Lower lobe of right lung (tissue), 2 donors: ENCODE results near the gene AKAP12. TPM values are rescaled to one million over a fixed set of nuclear protein-coding genes. Genes with fewer than 3 reads are reported as not detected.

Experiments
- ATAC-seq, 2 donors: fragments of 200-7000 bp; cut with Tn5 transposase; one replicate each; pipeline ENCODE4 v1.9.1; 2020 to 2022; ENCODE audit warnings: mild to moderate bottlenecking in 2 of 2, moderate library complexity in 2 of 2
- DNase-seq: peaks from one replicate; pipeline ENCODE4 v3.0.0-alpha.2; 2020
- H3K27ac ChIP-seq: fragments of 200-600 bp; one replicate; pipeline ENCODE4 v1.8.0; 2022
- H3K27me3 ChIP-seq: fragments of 200-600 bp; one replicate; pipeline ENCODE4 v1.8.0; 2022; ENCODE audit warnings: low read depth
- H3K36me3 ChIP-seq: fragments of 200-600 bp; one replicate; pipeline ENCODE4 v1.8.0; 2022; ENCODE audit warnings: mild to moderate bottlenecking
- H3K4me1 ChIP-seq: fragments of 200-600 bp; one replicate; pipeline ENCODE4 v1.8.0; 2022
- H3K4me3 ChIP-seq: fragments of 200-600 bp; one replicate; pipeline ENCODE4 v1.8.0; 2022; ENCODE audit warnings: mild to moderate bottlenecking
- H3K9me3 ChIP-seq: fragments of 200-600 bp; one replicate; pipeline ENCODE4 v1.8.0; 2022
- CTCF ChIP-seq: fragments of 200-600 bp; IDR thresholded peaks from one replicate; pipeline ENCODE4 v1.8.0; 2022; ENCODE audit warnings: antibody characterized with exemption, mild to moderate bottlenecking
- intact Hi-C: fragments of 100-400 bp; cut with DNase I; formaldehyde crosslinking; loops from one replicate; pipeline ENCODE4 v1.11.0; 2022
- total RNA-seq: library from RNA; stranded (reverse); fragmentation: NEBNext Ultra II Directional; extraction: Animal tissue kit (Norgen Biotek cat#: 25700); gene quantifications from one replicate; pipeline ENCODE4 v1.2.1, GENCODE V29; 2021
- donor health status: DM: no; HTN: yes; CAD: no; lungs with severe emphysema.

AKAP12 gene
- total RNA-seq, 1 donor from 2014 or later = 38.8 TPM

- Histone ChIP-seq H3K4me1 (peaks cover 21% of the 10 kb centered on the region), H3K36me3 (no peaks in the 10 kb centered on the region), H3K4me3 (no peak overlapping the region), H3K27ac (peak overlapping the region; percentile 6), H3K9me3 (no peaks in the 10 kb centered on the region), H3K27me3 (no peaks in the 10 kb centered on the region)
- ATAC-seq = no peak
- TF ChIP-seq CTCF = no peak
- intact Hi-C loops = no loop called here
- DNase-seq = no peak
Measured at GRCh38 chr6:151255811-151256210, 16.0 kb downstream of the AKAP12 start.

- intact Hi-C loops = no loop called here
- DNase-seq (no peak), ATAC-seq (no peak)
- Histone ChIP-seq H3K36me3 (no peaks in the 10 kb centered on the region), H3K4me3 (no peak overlapping the region), H3K27ac (no peak overlapping the region), H3K4me1 (peaks cover 21% of the 10 kb centered on the region), H3K27me3 (no peaks in the 10 kb centered on the region), H3K9me3 (no peaks in the 10 kb centered on the region)
- no peak for TF ChIP-seq CTCF
Measured at GRCh38 chr6:151257985-151258445, 18.2 kb downstream of the AKAP12 start.

- H3K4me1 ChIP-seq = peaks cover 12% of the 10 kb centered on the region
- no peak for TF ChIP-seq CTCF
- H3K4me3 ChIP-seq = no peak overlapping the region
- no peak for ATAC-seq
- no peaks in the 10 kb centered on the region for H3K27me3 ChIP-seq
- no peak for DNase-seq
- intact Hi-C loops = no loop called here
- no peaks in the 10 kb centered on the region for H3K9me3 ChIP-seq
- H3K27ac ChIP-seq = no peak overlapping the region
- no peaks in the 10 kb centered on the region for H3K36me3 ChIP-seq
Measured at GRCh38 chr6:151260205-151260604, 20.4 kb downstream of the AKAP12 start.

- H3K4me3 ChIP-seq = no peak overlapping the region
- intact Hi-C loops = no loop called here
- H3K4me1 ChIP-seq = no peaks in the 10 kb centered on the region
- DNase-seq = no peak
- no peaks in the 10 kb centered on the region for H3K9me3 ChIP-seq
- no peaks in the 10 kb centered on the region for H3K27me3 ChIP-seq
- ATAC-seq = no peak
- no peak for TF ChIP-seq CTCF
- no peak overlapping the region for H3K27ac ChIP-seq
- H3K36me3 ChIP-seq = no peaks in the 10 kb centered on the region
Measured at GRCh38 chr6:151263035-151263434, 23.3 kb downstream of the AKAP12 start.

DNA sequence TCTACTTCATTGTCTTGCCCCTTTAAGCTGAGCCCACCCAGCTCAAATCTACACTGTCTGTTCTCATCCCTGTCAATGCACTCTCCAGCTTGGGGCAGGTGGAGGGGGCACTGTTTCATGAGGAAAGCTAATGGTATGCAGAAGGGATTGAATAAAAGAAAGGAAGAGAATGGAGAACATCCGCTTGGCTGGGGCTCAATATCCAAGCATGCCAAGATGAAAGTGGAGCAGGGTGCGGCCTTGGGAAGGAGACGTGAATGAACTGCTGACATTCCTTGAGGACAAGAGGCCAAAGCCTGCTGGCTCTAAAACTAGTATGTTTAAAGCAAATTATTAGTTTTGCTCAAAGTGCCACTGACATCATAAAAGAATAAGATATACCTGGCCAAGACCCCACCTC, 24.2 kb downstream of the AKAP12 start:
- ATAC-seq (peak; percentile 62 to 64), DNase-seq (no peak)
- no peaks in the 10 kb centered on the region for H3K27me3 ChIP-seq
- H3K36me3 ChIP-seq = no peaks in the 10 kb centered on the region
- H3K9me3 ChIP-seq = no peaks in the 10 kb centered on the region
- intact Hi-C loops = no loop called here
- no peak for TF ChIP-seq CTCF
- no peak overlapping the region for H3K4me3 ChIP-seq
- no peak overlapping the region for H3K27ac ChIP-seq
- no peaks in the 10 kb centered on the region for H3K4me1 ChIP-seq

DNA sequence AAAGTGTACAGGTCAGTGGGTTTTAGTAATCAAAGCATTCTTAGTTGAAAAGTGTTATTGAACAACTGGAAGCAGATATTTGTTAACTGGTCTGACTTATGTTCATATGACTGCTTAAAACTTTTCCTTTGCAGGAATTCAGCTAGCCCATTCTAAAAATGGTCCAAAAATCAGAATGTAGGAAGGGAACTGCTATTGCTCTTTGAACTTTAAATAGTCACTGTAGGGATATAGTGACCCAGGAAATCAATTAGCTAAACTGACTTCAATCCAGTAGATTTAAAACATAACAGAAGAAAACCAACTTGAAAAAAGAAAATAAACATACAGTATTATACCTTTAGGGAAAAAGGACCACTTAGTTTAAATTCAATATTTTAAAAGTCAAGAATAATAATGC, 25.5 kb downstream of the AKAP12 start:
- Histone ChIP-seq H3K4me1 (peaks cover 7% of the 10 kb centered on the region), H3K27ac (no peak overlapping the region), H3K27me3 (no peaks in the 10 kb centered on the region), H3K4me3 (no peak overlapping the region), H3K9me3 (no peaks in the 10 kb centered on the region), H3K36me3 (no peaks in the 10 kb centered on the region)
- intact Hi-C loops = no loop called here
- ATAC-seq (no peak), DNase-seq (no peak)
- no peak for TF ChIP-seq CTCF
